Amygdala (tissue), 56 donors: ENCODE data around the gene METTL9.
"Not testable (repeated sequence)": the region's sequence is repeated elsewhere in the genome, so short reads cannot be mapped to it uniquely, and the experiment has no call there.

Source experiments
- DNase-seq, 56 donors: peaks; one replicate each; lab custom pipeline; 2025; lab: John Stamatoyannopoulos, UW

METTL9 gene

DNA sequence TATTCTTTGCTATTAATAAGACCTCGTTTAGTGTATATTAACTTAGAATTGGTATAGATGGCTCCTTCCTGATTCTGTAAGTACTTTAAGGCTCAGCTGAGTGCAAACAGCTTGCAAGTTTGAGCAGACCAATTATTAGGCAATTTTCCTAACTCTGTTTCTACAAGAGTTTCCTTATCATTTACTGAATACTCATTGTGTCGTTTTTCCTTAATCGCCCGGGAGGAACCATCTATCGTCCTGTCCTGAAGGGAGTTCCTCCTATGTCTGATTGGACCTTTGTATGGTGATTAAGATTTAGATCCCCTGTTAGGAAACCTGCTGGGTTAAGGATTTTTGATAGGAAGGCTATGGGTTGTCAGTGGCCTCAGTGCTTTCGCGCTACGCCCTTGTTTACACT, 32.0 kb downstream of the METTL9 start:
- DNase-seq = not testable (repeated sequence)

DNA sequence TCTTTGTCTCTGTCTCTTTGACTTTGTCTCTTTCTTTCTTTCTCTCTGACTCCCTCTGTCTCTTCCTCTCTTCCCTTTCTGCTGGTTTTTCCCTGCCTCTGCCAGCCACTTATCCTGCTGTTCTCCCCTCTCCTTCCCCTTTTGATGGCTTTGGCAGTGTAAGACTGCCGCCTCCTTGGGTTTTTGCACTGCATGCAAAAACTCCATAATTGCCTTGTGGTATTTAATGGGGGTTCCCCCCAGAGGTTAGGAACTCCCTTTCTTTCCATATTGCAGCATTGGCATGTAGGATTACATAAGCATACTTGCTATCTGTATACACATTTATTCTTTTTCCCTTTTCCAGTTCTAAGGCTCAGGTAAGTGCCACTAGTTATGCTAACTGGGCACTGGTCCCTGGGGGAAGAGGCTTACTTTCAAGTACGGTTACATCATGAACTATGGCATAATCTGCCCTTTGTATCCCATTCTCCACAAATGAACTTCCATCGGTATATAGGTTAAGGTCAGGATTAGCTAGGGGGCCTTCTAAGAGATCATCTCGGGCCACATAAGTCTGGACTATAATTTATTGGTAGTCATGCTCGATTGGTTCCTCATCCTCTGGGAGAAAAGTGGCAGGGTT, 32.7 kb downstream of the METTL9 start:
- DNase-seq = not testable (repeated sequence)

DNA sequence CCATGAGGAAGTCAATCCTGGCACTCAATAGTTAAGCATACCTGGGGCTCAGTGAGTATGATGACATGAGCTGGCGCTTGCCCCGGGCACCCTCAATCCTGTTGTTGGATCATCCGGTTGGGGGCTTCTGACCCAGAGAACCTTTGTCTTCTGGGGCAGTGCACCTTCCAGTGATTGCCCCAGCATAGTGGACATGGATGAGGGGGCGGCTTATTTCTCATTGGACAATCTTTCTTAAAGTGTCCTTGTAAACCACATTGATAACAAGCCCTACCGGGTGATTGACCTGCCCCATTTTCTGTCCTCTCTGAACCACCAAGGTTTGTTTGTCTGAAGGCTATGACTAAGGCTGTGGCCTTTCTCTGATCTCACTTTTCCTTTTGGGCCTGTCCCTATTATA, 34.8 kb downstream of the METTL9 start:
- no peak for DNase-seq

DNA sequence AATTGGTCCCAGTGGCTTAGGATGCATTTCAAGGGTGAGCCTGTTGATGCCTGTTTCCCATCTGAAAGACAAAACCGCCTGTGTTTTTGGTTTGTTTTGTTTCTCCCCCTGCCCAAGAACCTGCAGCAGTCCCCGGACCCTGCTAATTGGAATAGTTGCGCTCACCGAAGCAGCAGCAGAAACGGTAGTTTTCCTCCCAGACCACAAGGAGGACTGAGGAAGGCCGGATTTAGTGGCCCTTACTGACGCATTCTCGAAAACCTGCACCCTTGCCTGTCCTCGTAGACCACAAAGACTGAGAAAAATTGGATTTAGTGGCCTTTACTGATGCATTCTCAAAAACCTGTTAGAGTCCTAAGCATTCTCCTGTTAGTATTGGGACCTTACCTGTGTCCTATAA, 36.3 kb downstream of the METTL9 start:
- not testable (repeated sequence) for DNase-seq

DNA sequence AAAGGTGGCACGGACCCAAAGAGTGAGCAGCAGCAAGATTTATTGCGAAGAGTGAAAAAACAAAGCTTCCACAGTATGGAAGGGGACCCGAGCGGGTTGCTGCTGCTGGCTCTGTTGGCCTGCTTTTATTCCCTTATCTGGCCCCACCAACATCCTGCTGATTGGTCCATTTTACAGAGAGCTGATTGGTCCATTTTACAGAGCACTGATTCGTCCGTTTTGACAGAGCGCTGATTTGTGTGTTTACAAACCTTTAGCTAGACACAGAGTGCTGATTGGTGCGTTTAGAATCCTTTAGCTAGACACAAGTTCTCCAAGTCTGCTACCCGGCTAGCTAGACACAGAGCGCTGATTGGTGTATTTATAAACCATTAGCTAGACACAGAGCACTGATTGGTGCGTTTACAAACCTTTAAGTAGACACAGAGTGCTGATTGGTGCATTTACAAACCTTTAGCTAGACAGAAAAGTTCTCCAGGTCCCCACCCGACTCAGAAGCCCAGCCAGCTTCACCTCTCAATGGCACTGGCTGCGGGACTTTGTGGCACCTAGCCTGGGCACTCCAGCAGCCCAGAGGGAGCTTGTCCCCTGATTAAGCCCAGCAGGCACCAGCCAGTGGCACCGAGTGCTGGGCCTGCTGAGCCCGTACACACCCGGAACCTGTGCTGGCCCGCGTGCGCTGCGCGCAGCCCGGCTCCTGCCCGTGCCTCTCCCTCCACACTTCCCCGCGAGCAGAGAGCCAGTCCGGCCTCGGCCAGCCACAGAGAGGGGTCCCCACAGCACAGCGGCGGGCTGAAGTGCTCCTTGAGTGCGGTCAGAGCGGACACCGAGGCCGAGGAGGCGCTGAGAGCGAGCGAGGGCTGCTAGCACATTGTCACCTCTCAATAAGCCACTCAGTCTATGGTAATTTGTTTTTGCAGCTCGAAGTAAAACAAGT, 37.9 kb downstream of the METTL9 start:
- no peak for DNase-seq

DNA sequence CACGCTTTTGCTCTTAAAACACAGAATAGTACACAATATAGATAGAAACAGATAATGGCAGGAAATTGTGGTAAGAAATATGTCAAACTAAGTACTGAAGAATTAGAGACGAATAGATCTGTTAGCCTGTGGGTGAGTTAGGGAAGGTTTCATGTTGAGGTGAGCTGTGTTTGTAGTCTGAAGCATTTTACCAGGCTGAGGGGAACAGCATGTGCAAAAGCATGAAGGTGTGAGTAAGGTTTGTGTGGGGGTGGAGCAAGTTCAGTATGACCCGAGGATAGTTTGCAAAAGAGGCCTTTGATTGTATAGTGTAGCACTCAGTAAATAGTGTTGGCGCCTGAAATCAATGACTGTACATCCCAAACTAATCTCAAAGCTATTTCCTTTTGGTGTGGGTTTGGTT, 39.2 kb downstream of the METTL9 start:
- DNase-seq = no peak

DNA sequence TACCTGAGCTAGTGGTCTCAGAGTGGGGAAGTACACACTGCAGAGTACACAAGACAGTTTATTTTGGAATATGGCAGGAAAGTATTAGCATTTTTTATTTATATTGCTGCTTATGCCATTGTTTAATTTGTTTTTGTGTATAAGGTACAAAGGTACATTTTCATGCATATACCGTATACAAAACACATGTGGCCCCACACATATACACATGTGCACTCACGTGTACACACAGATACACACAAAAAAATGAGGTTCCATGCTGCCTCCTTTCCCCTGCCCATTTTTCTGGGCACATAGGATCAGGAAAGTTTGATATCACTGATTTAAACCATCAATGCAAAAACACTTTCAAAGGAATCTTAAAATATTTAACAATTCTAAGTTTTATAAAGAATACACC, 40.1 kb downstream of the METTL9 start:
- no peak for DNase-seq

DNA sequence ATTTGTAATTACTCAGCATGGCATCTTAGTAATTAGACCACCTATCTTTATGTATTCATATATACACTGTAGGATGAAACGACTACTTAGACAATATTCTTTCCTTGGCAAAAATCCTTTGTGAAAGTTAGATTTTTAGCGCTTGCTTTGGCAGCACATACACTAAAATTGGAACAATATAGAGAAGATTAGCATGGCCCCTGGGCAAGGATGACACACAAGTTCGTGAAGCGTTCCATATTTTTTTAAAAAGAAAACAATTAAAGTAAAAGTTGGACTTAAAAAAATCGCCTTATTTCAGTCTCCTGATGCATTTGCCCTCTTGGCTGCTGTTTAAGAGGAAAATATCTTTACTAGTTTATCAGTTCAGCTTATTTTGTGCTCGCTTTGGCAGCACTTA, 42.5 kb downstream of the METTL9 start:
- no peak for DNase-seq

DNA sequence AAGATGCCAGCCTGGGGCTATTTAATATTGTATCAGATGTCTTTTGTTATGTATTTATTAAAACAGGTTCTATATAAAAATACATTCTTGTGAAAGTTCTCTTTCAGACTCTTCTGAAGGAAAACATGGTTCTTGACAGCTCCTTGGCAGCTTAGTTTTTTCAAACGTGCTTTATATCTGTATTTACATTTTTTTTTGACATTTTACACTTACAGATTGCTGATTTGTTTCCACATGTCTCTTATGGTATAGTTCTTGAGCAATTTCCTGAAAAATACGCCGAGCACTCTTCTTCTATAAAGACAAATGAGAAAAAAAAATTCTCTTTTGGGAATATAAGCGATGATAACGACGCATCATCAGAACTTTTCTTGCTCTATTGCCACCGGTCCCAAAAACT, 43.5 kb downstream of the METTL9 start:
- no peak for DNase-seq

DNA sequence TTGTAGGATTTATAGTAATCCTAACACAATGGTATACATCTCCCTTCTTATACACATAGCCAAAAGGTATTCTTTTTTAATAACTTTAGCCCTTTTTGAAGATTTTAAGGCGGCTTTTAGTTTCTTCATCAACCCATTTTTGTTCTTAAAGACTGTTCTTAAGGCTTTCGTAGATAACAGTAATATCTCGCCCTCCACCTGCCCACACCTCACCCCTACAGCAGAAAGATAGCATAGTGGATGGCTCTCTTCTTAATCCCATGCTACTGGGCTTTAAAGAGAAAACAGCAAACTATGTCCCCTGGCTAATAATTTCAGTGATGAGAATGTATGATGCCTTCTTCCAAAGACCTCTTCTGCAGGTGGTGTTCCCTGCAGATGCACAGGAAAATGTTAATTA, 44.4 kb downstream of the METTL9 start:
- DNase-seq = no peak

DNA sequence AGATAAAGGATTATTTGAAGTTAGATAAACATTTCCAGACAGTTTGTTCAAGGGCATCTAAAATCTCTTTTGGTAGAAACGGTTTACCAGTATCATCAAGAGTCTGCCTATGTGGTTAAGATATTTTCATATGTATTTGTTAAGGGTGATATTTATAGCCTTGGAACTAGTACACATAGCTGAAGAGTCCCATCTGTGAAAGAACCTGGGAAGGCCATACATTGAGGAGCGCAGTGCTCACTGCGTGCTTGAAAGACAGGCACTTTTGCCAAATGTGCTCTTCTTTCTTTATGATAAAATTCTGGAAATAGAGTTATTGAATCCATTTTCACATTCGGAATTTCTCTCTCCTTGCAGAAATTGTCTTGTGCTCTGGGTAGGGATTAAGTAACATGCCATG, 45.3 kb downstream of the METTL9 start:
- no peak for DNase-seq

DNA sequence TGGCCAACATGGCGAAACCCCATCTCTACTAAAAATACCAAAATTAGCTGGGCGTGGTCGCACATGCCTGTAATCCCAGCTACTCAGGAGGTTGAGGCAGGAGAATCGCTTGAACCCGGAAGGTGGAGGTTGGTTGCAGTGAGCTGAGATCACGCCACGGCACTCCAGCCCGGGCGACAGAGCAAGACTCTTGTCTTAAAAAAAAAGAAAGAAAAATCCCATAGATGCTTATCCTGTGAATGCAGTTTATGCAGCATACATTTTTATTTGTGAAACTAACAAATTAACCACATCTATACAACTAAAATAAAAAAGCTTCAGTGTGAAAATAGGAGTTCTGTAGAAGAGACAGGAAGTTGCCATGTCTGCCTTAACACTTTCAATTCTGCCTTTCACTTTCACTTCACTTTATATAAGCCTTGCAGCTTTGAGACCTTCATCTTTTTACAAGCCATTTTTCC, 45.9 kb downstream of the METTL9 start:
- no peak for DNase-seq

DNA sequence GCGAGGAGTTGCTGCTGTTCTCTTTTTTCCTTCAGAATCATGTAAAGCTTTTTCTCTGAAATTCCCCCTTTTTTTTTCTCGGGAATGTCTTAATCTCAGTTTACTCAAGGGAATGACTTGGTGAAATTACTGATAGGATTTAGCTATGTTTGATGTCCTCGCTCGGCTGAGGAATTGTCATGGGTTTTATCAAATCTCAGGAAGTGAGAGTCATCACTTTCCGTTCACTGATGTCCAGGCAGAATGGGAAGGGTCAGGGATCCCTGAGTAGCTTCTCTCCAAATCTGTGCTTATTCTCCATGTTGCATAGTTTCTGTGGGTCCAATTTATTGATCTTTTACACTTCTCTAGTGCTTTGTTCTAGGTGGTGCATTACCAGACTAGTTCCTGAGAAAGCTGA, 46.7 kb downstream of the METTL9 start:
- no peak for DNase-seq

DNA sequence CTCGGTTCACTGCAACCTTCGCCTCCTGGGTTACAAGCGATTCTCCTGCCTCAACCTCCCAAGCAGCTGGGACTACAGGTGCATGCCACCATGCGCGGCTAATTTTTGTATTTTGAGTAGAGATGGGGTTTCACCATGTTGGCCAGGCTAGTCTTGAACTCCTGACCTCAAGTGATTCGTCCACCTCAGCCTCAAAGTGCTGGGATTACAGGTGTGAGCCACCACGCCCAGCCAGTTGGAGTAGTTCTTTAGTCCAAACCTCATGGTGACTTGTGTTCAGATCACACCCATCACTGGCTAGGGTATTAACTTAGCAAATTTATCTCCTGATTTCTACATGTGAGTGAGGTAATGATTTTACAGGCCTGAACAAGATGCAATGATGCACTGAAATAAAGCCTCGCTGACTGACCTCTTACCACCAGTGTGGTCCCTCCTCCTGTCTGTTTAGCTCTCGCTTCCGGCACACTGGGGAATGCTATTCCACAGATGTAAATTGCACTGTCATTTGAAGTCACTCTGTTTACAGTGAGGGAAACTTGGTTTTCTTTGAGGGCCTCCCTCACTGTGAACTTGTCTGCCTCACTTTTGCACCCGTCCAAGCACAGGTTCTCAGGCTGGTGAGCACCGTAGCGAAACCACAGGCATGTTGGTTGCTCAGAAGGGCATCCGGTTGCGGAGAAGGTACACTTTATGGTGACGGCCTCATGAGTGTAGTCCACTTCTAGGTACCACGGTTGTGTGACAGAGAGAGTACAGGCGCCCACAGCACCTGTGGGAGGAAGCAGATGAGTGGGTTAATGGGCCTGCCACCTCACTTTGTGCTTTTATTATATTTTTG, 47.6 kb downstream of the METTL9 start:
- no peak for DNase-seq

DNA sequence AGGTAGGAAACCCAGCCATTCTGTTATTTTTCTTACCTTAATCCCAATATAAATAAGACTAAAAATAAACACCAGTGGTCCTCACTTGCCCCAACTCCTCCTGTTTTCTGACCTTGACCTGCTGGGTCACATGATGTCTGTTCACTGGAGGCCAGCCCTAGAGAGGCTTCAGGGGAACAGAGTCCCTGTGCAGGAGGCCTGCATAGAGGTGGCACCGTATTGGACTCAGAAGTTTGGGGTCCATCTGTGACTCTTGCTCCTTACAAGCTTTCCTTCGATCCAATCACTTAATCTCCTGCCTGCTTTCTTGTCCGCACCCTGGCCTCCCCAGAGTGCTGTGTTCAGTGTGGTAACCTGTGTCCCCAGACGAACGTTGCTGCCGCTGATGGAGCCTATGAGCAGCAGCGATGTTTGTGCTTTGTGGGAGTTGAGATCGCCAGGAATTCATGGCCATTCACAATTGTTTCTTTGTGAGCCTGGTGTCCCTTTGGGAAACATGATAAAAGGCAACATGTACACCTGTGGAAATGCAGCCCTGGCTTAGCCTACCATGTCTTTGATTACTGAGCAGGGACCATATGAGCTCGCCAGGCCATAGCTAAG, 48.3 kb downstream of the METTL9 start:
- no peak for DNase-seq

DNA sequence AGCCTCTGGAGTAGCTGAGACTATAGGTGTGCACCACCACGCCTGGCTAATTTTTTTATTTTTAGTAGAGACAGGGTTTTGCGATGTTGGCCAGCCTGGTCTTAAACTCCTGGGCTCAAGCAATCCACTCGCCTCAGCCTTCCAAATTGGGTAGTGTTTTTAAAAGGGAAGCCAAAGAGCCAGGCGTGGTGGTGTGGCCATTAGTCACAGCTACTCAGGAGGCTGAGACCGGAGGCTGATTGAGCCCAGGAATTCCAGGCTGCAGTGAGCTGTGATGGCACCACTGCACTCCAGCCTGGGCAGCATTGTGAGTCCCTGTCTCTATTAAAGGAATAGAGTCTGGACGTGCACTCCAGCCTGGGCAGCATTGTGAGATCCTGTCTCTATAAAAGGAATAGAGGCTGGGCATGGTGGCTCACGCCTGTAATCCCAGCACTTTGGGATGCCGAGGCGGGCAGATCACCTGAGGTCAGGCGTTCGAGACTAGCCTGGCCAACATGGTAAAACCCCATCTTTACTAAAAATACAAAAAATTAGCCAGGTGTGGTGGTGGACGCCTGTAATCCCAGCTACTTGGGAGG, 50.5 kb downstream of the METTL9 start:
- DNase-seq = not testable (repeated sequence)

DNA sequence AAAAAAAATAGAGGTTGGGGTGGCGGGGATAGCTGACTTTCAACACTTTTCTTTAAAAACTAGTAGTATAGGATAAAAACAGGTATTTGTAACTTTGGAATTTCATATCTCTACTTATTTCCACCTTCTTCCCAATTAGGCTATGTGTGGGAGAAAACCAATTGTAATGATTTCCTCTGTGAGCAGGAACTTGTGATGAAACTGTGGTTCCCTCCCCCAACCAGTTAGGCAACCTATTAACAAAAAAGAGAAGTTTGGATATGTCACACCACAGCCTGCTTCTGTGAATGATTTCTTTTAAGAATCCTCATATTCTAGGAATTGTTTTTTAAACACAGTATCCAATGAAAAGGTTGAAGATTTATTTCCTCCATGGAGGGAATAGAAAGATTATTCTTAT, 51.1 kb downstream of the METTL9 start:
- DNase-seq = peak in 2 of 56 donors; percentile 11 to 24

DNA sequence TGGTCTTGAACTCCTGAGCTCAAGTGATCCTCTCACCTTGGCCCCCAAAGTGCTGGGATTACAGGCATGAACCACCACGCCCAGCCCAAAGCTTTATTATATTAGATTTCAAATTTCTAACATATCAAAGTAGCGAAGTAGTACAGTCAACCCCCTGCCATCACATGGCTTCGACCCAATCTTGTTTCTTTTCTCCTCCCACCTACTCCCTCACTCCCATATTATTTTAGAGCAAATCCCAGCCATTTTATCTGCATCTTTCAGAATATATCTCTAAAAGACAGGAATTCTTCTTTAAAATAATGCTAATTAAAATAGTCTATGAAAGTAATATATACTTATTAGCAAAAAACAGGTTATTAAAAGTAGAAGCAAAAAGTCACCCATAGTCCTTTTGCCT, 52.1 kb downstream of the METTL9 start:
- DNase-seq = no peak

DNA sequence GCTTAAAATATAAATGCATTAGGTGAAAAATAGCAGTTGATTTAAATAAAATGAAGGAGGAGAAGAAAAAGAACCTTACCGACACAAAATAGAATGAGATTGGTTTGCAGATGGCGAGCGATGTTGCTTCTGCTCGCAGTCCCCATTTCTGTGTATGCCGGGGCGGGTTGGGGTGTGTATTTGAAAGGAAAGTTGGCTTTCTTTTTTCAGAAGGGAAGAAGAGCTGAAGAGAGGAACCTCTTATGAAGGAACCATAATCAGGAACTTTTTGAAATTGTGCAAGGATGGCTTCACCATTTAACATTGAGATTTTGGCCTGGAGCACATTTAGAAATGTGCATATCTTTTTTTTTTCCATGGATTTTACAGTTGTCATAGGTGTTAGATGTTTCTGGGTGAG, 53.1 kb downstream of the METTL9 start, which contains the start of gene IGSF6:
Gene IGSF6 (minus strand): TSS at position 156 of the 400 bp plus-strand sequence. CDS start 10 bp downstream, at position 146.
- peak in 3 of 56 donors; percentile 1 to 11 (median 7) for DNase-seq

DNA sequence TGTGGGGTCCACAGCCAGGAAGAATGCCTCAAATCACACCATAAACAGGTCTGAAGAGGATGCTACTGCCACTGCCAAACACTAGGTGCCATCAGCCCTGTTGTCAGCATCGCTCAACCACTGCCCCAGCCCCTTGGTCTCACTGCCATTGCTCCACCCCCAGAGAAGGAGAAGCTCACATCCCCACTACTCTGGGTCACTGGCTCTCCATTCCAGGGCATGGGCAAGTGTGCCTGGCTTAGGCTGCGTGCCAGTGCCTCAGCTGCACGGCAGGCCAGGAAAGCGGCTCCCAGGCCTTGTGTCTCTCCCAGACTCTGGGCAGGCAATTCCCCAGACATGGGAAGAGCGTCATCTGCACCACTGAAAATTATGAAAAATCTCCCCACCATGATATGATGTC, 54.2 kb downstream of the METTL9 start:
- peak in 1 of 56 donors; percentile 12 for DNase-seq
